Left ventricle myocardium inferior (tissue), 1 donor: ENCODE measurements around the gene NCK1. TPM values are rescaled to one million over a fixed set of nuclear protein-coding genes. Genes with fewer than 3 reads are reported as not detected.
"Not testable (repeated sequence)": the region's sequence is repeated elsewhere in the genome, so short reads cannot be mapped to it uniquely, and the experiment has no call there.

Experiments used
- DNase-seq: peaks from one replicate; pipeline ENCODE4 v3.0.0-alpha.2; 2020
- H3K27ac ChIP-seq: fragments of 200-600 bp; replicated peaks from 2 replicates; pipeline ENCODE4 v1.8.0; 2021
- H3K27me3 ChIP-seq: fragments of 200-600 bp; 2 replicates; pipeline ENCODE4 v1.8.0; 2021; ENCODE audit warnings: low read depth
- H3K36me3 ChIP-seq: fragments of 200-600 bp; 2 replicates; pipeline ENCODE4 v1.8.0; 2021
- H3K4me1 ChIP-seq: fragments of 200-600 bp; 2 replicates; pipeline ENCODE4 v1.8.0; 2021
- H3K4me3 ChIP-seq: fragments of 200-600 bp; 2 replicates; pipeline ENCODE4 v1.8.0; 2021; ENCODE audit warnings: mild to moderate bottlenecking, moderate library complexity
- H3K9me3 ChIP-seq: fragments of 200-600 bp; replicated peaks from 2 replicates; pipeline ENCODE4 v1.8.0; 2021
- intact Hi-C: fragments of 100-400 bp; cut with micrococcal nuclease; formaldehyde crosslinking; loops from one replicate; pipeline ENCODE4 v1.11.0; 2022
- total RNA-seq: library from RNA; stranded (reverse); fragmentation: NEBNext Ultra II Directional; extraction: Animal tissue kit (Norgen Biotek cat#: 25700); gene quantifications from one replicate; pipeline ENCODE4 v1.2.1, GENCODE V29; 2021
- TF ChIP-seq, protein P1 (sequence below): fragments of 200-600 bp; IDR thresholded peaks from 2 replicates; pipeline ENCODE4 v1.8.0; 2021; ENCODE audit warnings: antibody characterized with exemption, mild to moderate bottlenecking, borderline replicate concordance
- donor health status: DM: no; HTN: yes; CAD: no; lungs with severe emphysema.

NCK1 gene
- total RNA-seq, 1 donor from 2014 or later = 23.6 TPM

DNA sequence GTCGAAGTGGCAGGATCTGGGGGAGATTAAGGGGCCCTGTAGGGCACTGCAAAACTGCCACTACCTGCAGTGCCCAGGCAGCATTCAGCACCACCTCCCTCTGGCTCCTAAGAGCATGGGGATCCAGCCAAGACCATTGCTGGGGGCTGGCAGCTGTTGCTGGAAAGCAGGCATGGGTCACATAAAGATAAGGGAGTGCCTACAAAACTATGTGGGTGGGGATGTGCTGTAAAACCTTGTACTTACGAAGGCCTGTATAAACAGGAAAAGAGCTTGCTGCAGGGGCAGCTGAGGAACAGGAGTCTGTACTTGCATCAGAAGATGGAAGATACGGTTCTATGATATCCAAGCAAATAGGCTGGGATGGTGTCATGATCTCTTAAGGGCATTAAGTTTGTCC is 122.8 kb downstream of the NCK1 start:
- H3K36me3 ChIP-seq = no peaks in the 10 kb centered on the region
- H3K27me3 ChIP-seq = no peaks in the 10 kb centered on the region
- TF ChIP-seq, protein P1, sequence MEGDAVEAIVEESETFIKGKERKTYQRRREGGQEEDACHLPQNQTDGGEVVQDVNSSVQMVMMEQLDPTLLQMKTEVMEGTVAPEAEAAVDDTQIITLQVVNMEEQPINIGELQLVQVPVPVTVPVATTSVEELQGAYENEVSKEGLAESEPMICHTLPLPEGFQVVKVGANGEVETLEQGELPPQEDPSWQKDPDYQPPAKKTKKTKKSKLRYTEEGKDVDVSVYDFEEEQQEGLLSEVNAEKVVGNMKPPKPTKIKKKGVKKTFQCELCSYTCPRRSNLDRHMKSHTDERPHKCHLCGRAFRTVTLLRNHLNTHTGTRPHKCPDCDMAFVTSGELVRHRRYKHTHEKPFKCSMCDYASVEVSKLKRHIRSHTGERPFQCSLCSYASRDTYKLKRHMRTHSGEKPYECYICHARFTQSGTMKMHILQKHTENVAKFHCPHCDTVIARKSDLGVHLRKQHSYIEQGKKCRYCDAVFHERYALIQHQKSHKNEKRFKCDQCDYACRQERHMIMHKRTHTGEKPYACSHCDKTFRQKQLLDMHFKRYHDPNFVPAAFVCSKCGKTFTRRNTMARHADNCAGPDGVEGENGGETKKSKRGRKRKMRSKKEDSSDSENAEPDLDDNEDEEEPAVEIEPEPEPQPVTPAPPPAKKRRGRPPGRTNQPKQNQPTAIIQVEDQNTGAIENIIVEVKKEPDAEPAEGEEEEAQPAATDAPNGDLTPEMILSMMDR = no peak
- no peak overlapping the region for H3K27ac ChIP-seq
- peaks cover 10% of the 10 kb centered on the region for H3K4me1 ChIP-seq
- no peak overlapping the region for H3K4me3 ChIP-seq
- DNase-seq = no peak
- no peaks in the 10 kb centered on the region for H3K9me3 ChIP-seq
- intact Hi-C loops = no loop called here

DNA sequence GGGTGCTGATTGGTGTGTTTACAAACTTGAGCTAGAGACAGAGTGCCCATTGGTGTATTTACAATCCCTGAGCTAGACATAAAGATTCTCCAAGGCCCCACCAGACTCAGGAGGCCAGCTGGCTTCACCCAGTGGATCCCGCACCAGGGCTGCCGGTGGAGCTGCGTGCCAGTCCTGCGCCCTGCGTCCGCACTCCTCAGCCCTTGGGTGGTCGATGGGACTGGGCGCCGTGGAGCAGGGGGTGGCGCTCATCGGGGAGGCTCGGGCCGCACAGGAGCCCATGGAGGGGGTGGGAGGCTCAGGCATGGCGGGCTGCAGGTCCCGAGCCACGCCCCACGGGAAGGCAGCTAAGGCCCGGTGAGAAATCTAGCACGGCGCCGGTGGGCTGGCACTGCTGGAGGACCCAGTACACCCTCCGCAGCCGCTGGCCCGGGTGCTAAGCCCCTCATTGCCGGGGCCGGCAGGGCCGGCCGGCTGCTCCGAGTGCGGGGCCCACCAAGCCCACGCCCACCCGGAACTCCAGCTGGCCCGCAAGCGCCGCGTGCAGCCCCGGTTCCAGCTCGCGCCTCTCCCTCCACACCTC is 125.5 kb downstream of the NCK1 start:
- intact Hi-C loops = not testable (repeated sequence)

DNA sequence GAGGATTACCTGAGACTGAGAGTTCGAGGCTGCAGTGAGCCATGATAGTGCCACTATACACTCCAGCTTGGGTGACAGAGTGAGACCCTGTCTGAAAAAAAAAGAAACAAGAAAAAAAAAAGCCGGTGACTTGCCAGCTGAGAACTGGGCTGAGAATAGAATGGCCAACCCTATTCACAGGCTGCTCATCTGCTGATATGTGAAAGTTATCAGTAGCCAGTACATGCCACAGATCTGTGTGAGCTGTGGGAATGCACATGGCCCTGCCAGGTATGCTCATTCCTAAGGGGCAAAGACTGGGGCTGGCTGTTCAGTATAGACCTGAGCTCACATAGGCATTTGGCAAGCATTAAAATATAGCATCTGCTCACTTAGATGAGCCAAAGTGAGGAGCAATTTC is 126.6 kb downstream of the NCK1 start:
- H3K36me3 ChIP-seq = no peaks in the 10 kb centered on the region
- peaks cover 10% of the 10 kb centered on the region for H3K4me1 ChIP-seq
- TF ChIP-seq, protein P1 = no peak
- no peak for DNase-seq
- H3K27ac ChIP-seq = no peak overlapping the region
- no peak overlapping the region for H3K4me3 ChIP-seq
- no peaks in the 10 kb centered on the region for H3K9me3 ChIP-seq
- intact Hi-C loops = no loop called here
- H3K27me3 ChIP-seq = no peaks in the 10 kb centered on the region

More for the DNA sequence above, 125.5 kb downstream of the NCK1 start:
- H3K27me3 ChIP-seq, H3K36me3 ChIP-seq, H3K4me1 ChIP-seq, H3K4me3 ChIP-seq, H3K27ac ChIP-seq, DNase-seq, H3K9me3 ChIP-seq: not testable (repeated sequence)

DNA sequence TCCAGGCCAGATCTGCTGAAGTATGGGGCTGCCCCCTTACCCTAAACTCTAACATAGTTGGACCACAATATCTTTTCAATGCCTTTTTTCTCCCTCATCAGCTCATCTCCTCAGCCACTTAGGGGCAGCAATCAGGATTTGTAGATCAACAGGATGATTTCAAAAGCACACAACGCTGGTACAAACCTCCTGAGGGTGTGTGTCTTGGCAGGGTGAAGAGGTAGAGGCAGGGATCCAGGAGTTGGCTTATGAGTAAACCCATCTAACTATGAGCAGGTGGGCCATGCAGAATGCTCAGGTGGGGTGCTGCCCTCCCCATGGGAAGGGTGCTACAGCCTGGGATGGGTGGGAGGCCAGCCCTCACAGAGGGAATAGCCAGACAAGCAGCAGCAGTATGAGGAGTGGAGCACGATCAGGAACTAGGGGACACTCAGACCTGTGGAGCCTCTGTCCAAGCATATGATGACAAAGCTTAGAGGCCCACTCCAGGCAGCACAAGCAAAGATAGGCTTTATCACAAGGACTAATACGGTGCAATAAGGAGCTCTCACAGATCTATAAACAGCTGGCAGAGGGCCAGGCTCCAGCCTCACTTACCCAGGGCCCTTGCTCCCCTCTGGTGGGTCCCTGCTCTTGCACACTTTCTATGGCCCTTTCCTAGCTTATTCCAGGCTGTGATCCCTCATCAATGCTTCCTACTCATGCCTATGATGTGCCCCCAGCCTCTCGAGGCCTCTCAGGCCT is 127.9 kb downstream of the NCK1 start:
- no peaks in the 10 kb centered on the region for H3K27me3 ChIP-seq
- no peak overlapping the region for H3K4me3 ChIP-seq
- intact Hi-C loops = no loop called here
- H3K27ac ChIP-seq = no peak overlapping the region
- peaks cover 13% of the 10 kb centered on the region for H3K4me1 ChIP-seq
- no peaks in the 10 kb centered on the region for H3K36me3 ChIP-seq
- TF ChIP-seq, protein P1 = no peak
- no peak for DNase-seq
- no peaks in the 10 kb centered on the region for H3K9me3 ChIP-seq

DNA sequence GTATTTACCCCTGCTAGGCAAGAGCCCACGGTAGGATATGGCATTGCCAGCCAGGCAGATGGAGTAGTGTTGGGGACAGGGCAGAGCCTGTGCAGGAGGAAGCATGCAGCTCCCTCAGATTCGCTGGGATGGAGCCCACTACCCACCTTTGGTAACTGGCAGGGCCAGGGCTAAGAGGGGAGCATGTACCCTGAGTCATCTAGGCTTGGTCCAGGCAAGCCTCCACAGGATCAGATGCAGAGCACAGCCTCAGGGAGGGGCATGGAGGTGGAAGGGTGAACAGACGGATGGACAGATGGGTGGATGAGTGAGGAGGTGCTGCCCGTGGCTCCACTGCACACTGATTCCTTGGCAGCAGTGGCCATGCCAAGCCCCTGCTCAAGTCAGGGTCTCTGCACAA is 128.8 kb downstream of the NCK1 start:
- no peaks in the 10 kb centered on the region for H3K9me3 ChIP-seq
- no peaks in the 10 kb centered on the region for H3K27me3 ChIP-seq
- intact Hi-C loops = no loop called here
- no peak for DNase-seq
- TF ChIP-seq, protein P1 = no peak
- peaks cover 18% of the 10 kb centered on the region for H3K4me1 ChIP-seq
- H3K27ac ChIP-seq = no peak overlapping the region
- no peak overlapping the region for H3K4me3 ChIP-seq
- H3K36me3 ChIP-seq = no peaks in the 10 kb centered on the region

DNA sequence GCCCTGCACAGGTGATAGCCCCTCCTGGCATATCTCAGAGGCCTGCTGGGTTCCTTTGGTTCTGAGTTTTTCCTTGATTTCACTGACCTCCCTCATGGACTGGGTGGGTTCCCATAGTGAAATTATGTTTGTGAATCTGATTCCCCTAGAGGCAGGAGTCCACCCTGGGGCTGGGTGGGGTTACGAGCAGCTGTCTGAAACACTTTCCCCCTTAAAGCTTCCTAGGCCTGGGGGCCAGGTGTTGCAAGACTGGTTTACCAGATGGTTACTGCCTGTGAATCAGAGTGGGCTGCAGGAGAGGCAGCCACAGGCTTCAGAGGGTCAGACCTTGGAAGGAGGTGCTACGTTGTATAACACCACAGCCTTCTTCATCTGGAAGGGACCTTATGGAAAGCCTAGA is 130.1 kb downstream of the NCK1 start:
- TF ChIP-seq, protein P1 = no peak
- Histone ChIP-seq H3K27ac (no peak overlapping the region), H3K4me1 (peaks cover 20% of the 10 kb centered on the region), H3K4me3 (no peak overlapping the region), H3K36me3 (no peaks in the 10 kb centered on the region), H3K9me3 (no peaks in the 10 kb centered on the region), H3K27me3 (no peaks in the 10 kb centered on the region)
- DNase-seq = no peak
- intact Hi-C loops = no loop called here
